GM23338 (cell line): ENCODE data around the gene TPH2. TPM values are rescaled to one million over a fixed set of nuclear protein-coding genes. Genes with fewer than 3 reads are reported as not detected.

Source experiments
- ATAC-seq: fragments of 200-7000 bp; cut with Tn5 transposase; 3 replicates; pipeline ENCODE4 v1.9.1; 2020
- DNase-seq: peaks from one replicate; pipeline ENCODE4 v3.0.0-alpha.2; 2015; ENCODE audit warnings: low spot score
- H2AFZ ChIP-seq: fragments of 200-600 bp; sonication (generic); 2 replicates; pipeline ENCODE4 v1.8.0; 2016; ENCODE audit warnings: antibody characterized with exemption, mild to moderate bottlenecking, moderate library complexity
- H3F3A ChIP-seq: fragments of 200-600 bp; sonication (generic); replicated peaks from 2 replicates; pipeline ENCODE4 v1.8.0; 2017; ENCODE audit warnings: antibody characterized with exemption, mixed run types, low read depth
- H3K27ac ChIP-seq: fragments of 200-600 bp; sonication (generic); 2 replicates; pipeline ENCODE4 v1.6.1; 2016; ENCODE audit warnings: low read depth
- H3K27me3 ChIP-seq: fragments of 200-600 bp; sonication (generic); 2 replicates; pipeline ENCODE4 v1.8.0; 2016; ENCODE audit warnings: mild to moderate bottlenecking, mixed run types, moderate library complexity; ENCODE audit not compliant: insufficient read depth
- H3K36me3 ChIP-seq: fragments of 200-600 bp; sonication (generic); 2 replicates; pipeline ENCODE4 v1.8.0; 2016; ENCODE audit warnings: mild to moderate bottlenecking; ENCODE audit not compliant: insufficient read depth
- H3K4me1 ChIP-seq: fragments of 200-600 bp; sonication (generic); 2 replicates; pipeline ENCODE4 v1.8.0; 2016; ENCODE audit warnings: mild to moderate bottlenecking, moderate library complexity; ENCODE audit not compliant: insufficient read depth
- H3K4me2 ChIP-seq: fragments of 200-600 bp; sonication (generic); 2 replicates; pipeline ENCODE4 v1.7.1; 2017; ENCODE audit warnings: mixed run types
- H3K4me3 ChIP-seq: fragments of 200-600 bp; sonication (generic); 2 replicates; pipeline ENCODE4 v1.6.1; 2016; ENCODE audit warnings: mixed run types
- H3K79me2 ChIP-seq: fragments of 200-600 bp; sonication (generic); replicated peaks from 2 replicates; pipeline ENCODE4 v1.8.0; 2017; ENCODE audit warnings: mild to moderate bottlenecking; ENCODE audit not compliant: insufficient read depth
- H3K9me2 ChIP-seq: fragments of 200-600 bp; sonication (generic); 2 replicates; pipeline ENCODE4 v1.8.0; 2017; ENCODE audit not compliant: insufficient read depth
- H4K20me1 ChIP-seq: fragments of 200-600 bp; sonication (generic); replicated peaks from 2 replicates; pipeline ENCODE4 v1.8.0; 2017; ENCODE audit warnings: mild to moderate bottlenecking; ENCODE audit not compliant: insufficient read depth
- H3K27ac Mint-ChIP-seq: 2 replicates; pipeline ENCODE4 v1.8.0; 2020; ENCODE audit warnings: inconsistent platforms, mild to moderate bottlenecking, moderate library complexity, mixed read lengths
- H3K27me3 Mint-ChIP-seq: 3 replicates; pipeline ENCODE4 v1.8.0; 2022; ENCODE audit warnings: low read depth, mild to moderate bottlenecking, moderate library complexity, mixed read lengths, inconsistent platforms; ENCODE audit not compliant: insufficient read depth, poor library complexity
- H3K36me3 Mint-ChIP-seq: 3 replicates; pipeline ENCODE4 v1.8.0; 2021; ENCODE audit warnings: low read depth, mild to moderate bottlenecking, inconsistent platforms, moderate library complexity, mixed read lengths
- H3K4me1 Mint-ChIP-seq: 3 replicates; pipeline ENCODE4 v1.8.0; 2020; ENCODE audit warnings: mild to moderate bottlenecking, inconsistent platforms, mixed read lengths
- H3K4me3 Mint-ChIP-seq: 3 replicates; pipeline ENCODE4 v1.8.0; 2021; ENCODE audit warnings: moderate library complexity, mild to moderate bottlenecking, inconsistent platforms, mixed read lengths
- H3K9me3 Mint-ChIP-seq: 3 replicates; pipeline ENCODE4 v1.8.0; 2020; ENCODE audit warnings: moderate library complexity, mild to moderate bottlenecking, inconsistent platforms, mixed read lengths
- CREB1 ChIP-seq: fragments of 250-450 bp; sonication (Bioruptor Pico); IDR thresholded peaks from 2 replicates; pipeline ENCODE4 v1.5.0; 2020; ENCODE audit warnings: low read depth, mild to moderate bottlenecking, moderate library complexity
- CTCF ChIP-seq, 2 experiments: fragments of 200-600 bp in 1 of 2; sonication (generic) in 1 of 2; conservative IDR thresholded peaks; 2 replicates each; pipeline versions ENCODE4 v1.5.1 to v1.6.1; 2016 to 2017; ENCODE audit warnings: antibody characterized with exemption in 2 of 2, low read depth in 2 of 2, mild to moderate bottlenecking in 2 of 2, moderate library complexity in 1 of 2
- EZH2 ChIP-seq: fragments of 200-600 bp; sonication (generic); IDR thresholded peaks from one replicate; pipeline ENCODE4 v1.8.0; 2017; ENCODE audit warnings: antibody characterized with exemption, mild to moderate bottlenecking, low read depth; ENCODE audit not compliant: unreplicated experiment
- EZH2phosphoT487 ChIP-seq: fragments of 200-600 bp; sonication (generic); IDR thresholded peaks from one replicate; pipeline ENCODE4 v1.8.1; 2018; ENCODE audit warnings: antibody characterized with exemption; ENCODE audit not compliant: unreplicated experiment
- JUNB ChIP-seq: IDR thresholded peaks from one replicate; pipeline ENCODE4 v1.6.1; 2016; ENCODE audit warnings: antibody characterized with exemption; ENCODE audit not compliant: unreplicated experiment
- STAT1 ChIP-seq: IDR thresholded peaks from one replicate; pipeline ENCODE4 v1.6.1; 2016; ENCODE audit warnings: antibody characterized with exemption; ENCODE audit not compliant: unreplicated experiment
- ZNF114 ChIP-seq: fragments of 250-450 bp; sonication (Bioruptor Pico); IDR thresholded peaks from 2 replicates; pipeline ENCODE4 v1.5.0; 2020; ENCODE audit warnings: mild to moderate bottlenecking, moderate library complexity
- ZNF331 ChIP-seq: fragments of 250-450 bp; sonication (Bioruptor Pico); IDR thresholded peaks from 2 replicates; pipeline ENCODE4 v1.5.0; 2020; ENCODE audit warnings: low read depth, mild to moderate bottlenecking, moderate library complexity
- polyA plus RNA-seq: library from polyadenylated mRNA; unstranded; fragments of >200 nt; fragmentation: Nextera tagmentation; extraction: Ambion mirVana; gene quantifications from 2 replicates; pipeline ENCODE4 v1.2.1, GENCODE V29; 2016
- total RNA-seq: library from RNA; depleted of rRNA; stranded (reverse); fragments of >200 nt; shearing (Covaris generic); gene quantifications from 2 replicates; pipeline ENCODE4 v1.2.3, GENCODE V29; 2014
- TF ChIP-seq, protein P1 (sequence below): IDR thresholded peaks from one replicate; pipeline ENCODE4 v1.6.1; 2018; ENCODE audit warnings: antibody characterized with exemption; ENCODE audit not compliant: unreplicated experiment
- TF ChIP-seq, protein P2 (sequence below): IDR thresholded peaks from 2 replicates; pipeline ENCODE4 v1.6.1; 2016; ENCODE audit warnings: antibody characterized with exemption

TPH2 gene
- total and polyA plus RNA-seq, 2 experiments from 2014 or later: 0.94 to 1.4 TPM

- DNase-seq (no peak), ATAC-seq (no peak)
- TF ChIP-seq STAT1: no peak
- no peak for TF ChIP-seq CTCF (conservative IDR thresholded peaks at IDR 0.05; ENCODE audit: low read depth in 2 of 2)
- H4K20me1 ChIP-seq: no peaks in the 10 kb centered on the region
- H3F3A ChIP-seq: no peaks in the 10 kb centered on the region
- H3K79me2 ChIP-seq: no peaks in the 10 kb centered on the region
- H3K4me2 ChIP-seq: no peak overlapping the region
- Mint-ChIP-seq H3K27ac (no peak overlapping the region), H3K36me3 (no peaks in the 10 kb centered on the region), H3K4me1 (peaks cover 7% of the 10 kb centered on the region), H3K9me3 (no peaks in the 10 kb centered on the region), H3K27me3 (no peaks in the 10 kb centered on the region), H3K4me3 (no peak overlapping the region)
- H3K9me2 ChIP-seq: peaks cover 9% of the 10 kb centered on the region; the same call in 1 of the 2 replicates
- peaks cover 14% of the 10 kb centered on the region for H3K4me1 ChIP-seq
- no peaks in the 10 kb centered on the region for H3K27me3 ChIP-seq
- no peak overlapping the region for H2AFZ ChIP-seq
- H3K4me3 ChIP-seq: no peak overlapping the region
- no peaks in the 10 kb centered on the region for H3K36me3 ChIP-seq
- H3K27ac ChIP-seq: no peak overlapping the region
Observed at GRCh38 chr12:72011374-72011773, 72.7 kb downstream of the TPH2 start.

GRCh38 chr12:72012874-72013273, 74.2 kb downstream of the TPH2 start:
- Histone ChIP-seq H3K4me3 (no peak overlapping the region), H3K4me2 (no peak overlapping the region), H3K27me3 (no peaks in the 10 kb centered on the region), H3K4me1 (peaks cover 6% of the 10 kb centered on the region; the same call in 1 of the 2 replicates), H3K9me2 (peaks cover 9% of the 10 kb centered on the region; the same call in 1 of the 2 replicates), H3K79me2 (no peaks in the 10 kb centered on the region), H3K36me3 (no peaks in the 10 kb centered on the region), H3F3A (no peaks in the 10 kb centered on the region), H3K27ac (no peak overlapping the region), H4K20me1 (no peaks in the 10 kb centered on the region), H2AFZ (no peak overlapping the region)
- Mint-ChIP-seq H3K27ac (no peak overlapping the region), H3K36me3 (no peaks in the 10 kb centered on the region), H3K27me3 (no peaks in the 10 kb centered on the region), H3K4me1 (peaks cover 4% of the 10 kb centered on the region; the same call in 1 of the 3 replicates), H3K4me3 (no peak overlapping the region), H3K9me3 (no peaks in the 10 kb centered on the region)
- ATAC-seq (no peak), DNase-seq (no peak)
- TF ChIP-seq EZH2 (no peak), JUNB (no peak), CREB1 (CRISPR knock-in tag) (no peak), ZNF331 (no peak), CTCF (conservative IDR thresholded peaks at IDR 0.05; ENCODE audit: low read depth in 2 of 2) (no peak), STAT1 (no peak), EZH2phosphoT487 (no peak), ZNF114 (no peak)
- TF ChIP-seq, protein P1, sequence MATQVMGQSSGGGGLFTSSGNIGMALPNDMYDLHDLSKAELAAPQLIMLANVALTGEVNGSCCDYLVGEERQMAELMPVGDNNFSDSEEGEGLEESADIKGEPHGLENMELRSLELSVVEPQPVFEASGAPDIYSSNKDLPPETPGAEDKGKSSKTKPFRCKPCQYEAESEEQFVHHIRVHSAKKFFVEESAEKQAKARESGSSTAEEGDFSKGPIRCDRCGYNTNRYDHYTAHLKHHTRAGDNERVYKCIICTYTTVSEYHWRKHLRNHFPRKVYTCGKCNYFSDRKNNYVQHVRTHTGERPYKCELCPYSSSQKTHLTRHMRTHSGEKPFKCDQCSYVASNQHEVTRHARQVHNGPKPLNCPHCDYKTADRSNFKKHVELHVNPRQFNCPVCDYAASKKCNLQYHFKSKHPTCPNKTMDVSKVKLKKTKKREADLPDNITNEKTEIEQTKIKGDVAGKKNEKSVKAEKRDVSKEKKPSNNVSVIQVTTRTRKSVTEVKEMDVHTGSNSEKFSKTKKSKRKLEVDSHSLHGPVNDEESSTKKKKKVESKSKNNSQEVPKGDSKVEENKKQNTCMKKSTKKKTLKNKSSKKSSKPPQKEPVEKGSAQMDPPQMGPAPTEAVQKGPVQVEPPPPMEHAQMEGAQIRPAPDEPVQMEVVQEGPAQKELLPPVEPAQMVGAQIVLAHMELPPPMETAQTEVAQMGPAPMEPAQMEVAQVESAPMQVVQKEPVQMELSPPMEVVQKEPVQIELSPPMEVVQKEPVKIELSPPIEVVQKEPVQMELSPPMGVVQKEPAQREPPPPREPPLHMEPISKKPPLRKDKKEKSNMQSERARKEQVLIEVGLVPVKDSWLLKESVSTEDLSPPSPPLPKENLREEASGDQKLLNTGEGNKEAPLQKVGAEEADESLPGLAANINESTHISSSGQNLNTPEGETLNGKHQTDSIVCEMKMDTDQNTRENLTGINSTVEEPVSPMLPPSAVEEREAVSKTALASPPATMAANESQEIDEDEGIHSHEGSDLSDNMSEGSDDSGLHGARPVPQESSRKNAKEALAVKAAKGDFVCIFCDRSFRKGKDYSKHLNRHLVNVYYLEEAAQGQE: no peak
- TF ChIP-seq, protein P2, sequence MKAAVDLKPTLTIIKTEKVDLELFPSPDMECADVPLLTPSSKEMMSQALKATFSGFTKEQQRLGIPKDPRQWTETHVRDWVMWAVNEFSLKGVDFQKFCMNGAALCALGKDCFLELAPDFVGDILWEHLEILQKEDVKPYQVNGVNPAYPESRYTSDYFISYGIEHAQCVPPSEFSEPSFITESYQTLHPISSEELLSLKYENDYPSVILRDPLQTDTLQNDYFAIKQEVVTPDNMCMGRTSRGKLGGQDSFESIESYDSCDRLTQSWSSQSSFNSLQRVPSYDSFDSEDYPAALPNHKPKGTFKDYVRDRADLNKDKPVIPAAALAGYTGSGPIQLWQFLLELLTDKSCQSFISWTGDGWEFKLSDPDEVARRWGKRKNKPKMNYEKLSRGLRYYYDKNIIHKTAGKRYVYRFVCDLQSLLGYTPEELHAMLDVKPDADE: no peak
